ENCODE measurements around the gene NUP62.
"Not testable (repeated sequence)": the region's sequence is repeated elsewhere in the genome, so short reads cannot be mapped to it uniquely, and the experiment has no call there.

Gene NUP62, protein sequence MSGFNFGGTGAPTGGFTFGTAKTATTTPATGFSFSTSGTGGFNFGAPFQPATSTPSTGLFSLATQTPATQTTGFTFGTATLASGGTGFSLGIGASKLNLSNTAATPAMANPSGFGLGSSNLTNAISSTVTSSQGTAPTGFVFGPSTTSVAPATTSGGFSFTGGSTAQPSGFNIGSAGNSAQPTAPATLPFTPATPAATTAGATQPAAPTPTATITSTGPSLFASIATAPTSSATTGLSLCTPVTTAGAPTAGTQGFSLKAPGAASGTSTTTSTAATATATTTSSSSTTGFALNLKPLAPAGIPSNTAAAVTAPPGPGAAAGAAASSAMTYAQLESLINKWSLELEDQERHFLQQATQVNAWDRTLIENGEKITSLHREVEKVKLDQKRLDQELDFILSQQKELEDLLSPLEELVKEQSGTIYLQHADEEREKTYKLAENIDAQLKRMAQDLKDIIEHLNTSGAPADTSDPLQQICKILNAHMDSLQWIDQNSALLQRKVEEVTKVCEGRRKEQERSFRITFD

DNA sequence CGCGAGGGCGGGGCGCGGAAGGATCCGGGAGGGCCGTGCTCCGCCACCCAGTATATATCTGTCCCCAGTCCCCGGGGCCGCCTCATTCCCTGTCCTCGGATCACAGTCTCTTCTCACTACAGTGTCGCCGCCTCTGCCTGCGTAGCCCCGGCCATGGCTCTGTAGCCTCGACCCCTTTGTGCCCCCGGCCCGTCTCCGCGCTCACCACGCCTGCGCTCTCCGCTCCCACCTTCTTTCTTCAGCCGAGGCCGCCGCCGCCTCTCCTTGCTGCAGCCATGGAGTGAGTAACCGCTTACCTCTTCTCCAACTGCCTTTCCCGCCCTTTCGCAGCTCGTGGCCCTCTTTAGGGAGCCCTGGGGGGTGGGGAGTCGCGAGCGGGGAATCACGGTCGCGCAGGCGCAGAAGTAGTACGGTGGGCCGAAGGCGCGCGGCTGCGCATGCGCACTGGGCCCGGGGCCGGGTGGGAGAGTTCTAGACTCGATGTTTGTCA, at the start of gene NUP62, which contains the start of gene ATF5:
TSS of gene NUP62 (minus strand) at position 384 of the 490 bp plus-strand sequence. CDS start 19,697 bp downstream, outside the sequence.
TSS of gene ATF5 (plus strand) at position 85 of the 490 bp plus-strand sequence. CDS start 1,646 bp downstream, outside the sequence.
- DNase-seq (ENCODE audit: low spot score in 2 of 2) (peak; percentile 88 to 97), ATAC-seq (replicated peaks; ENCODE audit: extremely low read depth, poor library complexity, severe bottlenecking) (peak; percentile 54)
- Mint-ChIP-seq H3K27me3 (no peaks in the 10 kb centered on the region), H3K4me3 (peak within 1 kb of the TSS; percentile 93), H3K4me1 (peaks cover 68% of the 10 kb centered on the region), H3K9me3 (no peaks in the 10 kb centered on the region), H3K27ac (ENCODE audit: low read depth) (peak within 1 kb of the TSS; percentile 99), H3K36me3 (ENCODE audit: insufficient read depth) (peaks cover 50% of the 10 kb centered on the region)

DNA sequence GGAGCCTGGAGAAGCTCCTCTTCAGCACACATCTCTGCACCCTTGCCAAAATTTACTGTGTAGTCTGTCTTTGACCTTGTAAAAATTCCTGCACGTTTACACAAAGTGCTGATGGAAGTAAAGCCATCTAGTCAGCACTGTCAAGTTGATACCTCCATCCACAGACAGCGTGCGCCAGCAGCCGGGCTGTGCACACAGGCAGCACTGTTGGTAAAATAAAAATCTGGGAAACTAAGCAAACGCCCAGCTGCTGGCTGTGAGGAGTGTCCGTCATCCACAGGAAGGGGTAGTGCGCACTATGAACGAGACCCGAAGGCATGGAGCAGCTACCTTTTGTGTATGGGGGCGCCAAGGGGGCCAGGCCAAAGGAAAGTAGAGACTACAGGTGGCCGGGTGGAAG, 49.0 kb upstream of the NUP62 start:
- ATAC-seq (replicated peaks; ENCODE audit: extremely low read depth, poor library complexity, severe bottlenecking) (no peak), DNase-seq (ENCODE audit: low spot score in 2 of 2) (no peak)
- H3K27ac Mint-ChIP-seq (ENCODE audit: low read depth), result no peak overlapping the region
- no peaks in the 10 kb centered on the region for H3K27me3 Mint-ChIP-seq
- H3K9me3 Mint-ChIP-seq, result no peaks in the 10 kb centered on the region
- H3K36me3 Mint-ChIP-seq (ENCODE audit: insufficient read depth), result peaks cover 14% of the 10 kb centered on the region
- H3K4me1 Mint-ChIP-seq, result peaks cover 5% of the 10 kb centered on the region
- H3K4me3 Mint-ChIP-seq, result no peak overlapping the region

DNA sequence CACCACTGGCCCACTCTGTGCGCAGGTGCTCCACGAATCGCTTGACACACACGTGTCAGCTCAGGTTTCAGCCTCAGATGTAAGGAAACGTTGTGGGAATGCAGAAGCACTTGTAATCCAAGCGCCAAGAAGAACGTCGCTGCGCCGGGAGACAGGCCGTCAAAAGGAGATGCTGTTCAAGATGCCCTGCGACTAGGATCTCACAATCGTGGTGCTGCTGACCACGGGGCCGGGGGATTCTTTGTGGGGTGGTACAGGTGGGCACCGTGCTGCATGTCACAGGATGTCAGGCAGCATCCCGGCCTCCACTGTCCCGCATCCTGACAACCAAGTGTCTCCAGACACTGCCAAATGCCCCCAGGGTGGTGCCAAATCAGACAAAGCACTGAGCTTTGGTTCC, 48.6 kb upstream of the NUP62 start:
- Mint-ChIP-seq H3K9me3 (no peaks in the 10 kb centered on the region), H3K36me3 (ENCODE audit: insufficient read depth) (peaks cover 14% of the 10 kb centered on the region), H3K27me3 (no peaks in the 10 kb centered on the region)

DNA sequence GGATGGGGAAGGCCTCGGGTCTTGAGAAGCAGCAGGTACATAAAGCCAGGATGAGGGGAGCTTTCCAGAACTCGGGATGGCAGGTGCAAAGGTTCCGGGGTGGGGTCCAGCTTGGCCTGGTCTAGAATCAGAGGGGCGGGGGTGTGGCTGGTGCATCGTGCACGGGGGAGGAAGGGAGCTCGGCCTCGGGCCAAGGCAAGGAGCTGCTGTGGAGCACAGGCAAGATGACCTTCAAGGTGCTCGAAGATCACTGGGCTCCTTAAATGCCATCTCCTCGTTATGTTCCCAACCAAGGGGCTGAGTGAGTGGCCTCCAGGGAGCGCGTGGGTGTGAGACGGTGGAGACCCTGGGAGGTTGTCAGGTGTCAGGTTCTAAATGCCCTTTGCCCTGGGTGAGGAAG, 47.8 kb upstream of the NUP62 start:
- H3K4me3 Mint-ChIP-seq, result no peak overlapping the region
- H3K9me3 Mint-ChIP-seq, result no peaks in the 10 kb centered on the region
- H3K4me1 Mint-ChIP-seq, result peaks cover 5% of the 10 kb centered on the region
- H3K27me3 Mint-ChIP-seq, result no peaks in the 10 kb centered on the region
- no peak for ATAC-seq (replicated peaks; ENCODE audit: extremely low read depth, poor library complexity, severe bottlenecking)
- H3K36me3 Mint-ChIP-seq (ENCODE audit: insufficient read depth), result peaks cover 14% of the 10 kb centered on the region
- peak overlapping the region; percentile 80 for H3K27ac Mint-ChIP-seq (ENCODE audit: low read depth)
- DNase-seq (ENCODE audit: low spot score in 2 of 2), result no peak

More for the DNA sequence above, 48.6 kb upstream of the NUP62 start:
- no peak for DNase-seq (ENCODE audit: low spot score in 2 of 2)
- peaks cover 5% of the 10 kb centered on the region for H3K4me1 Mint-ChIP-seq
- H3K27ac Mint-ChIP-seq (ENCODE audit: low read depth), result no peak overlapping the region
- H3K4me3 Mint-ChIP-seq, result no peak overlapping the region
- ATAC-seq (replicated peaks; ENCODE audit: extremely low read depth, poor library complexity, severe bottlenecking), result no peak

DNA sequence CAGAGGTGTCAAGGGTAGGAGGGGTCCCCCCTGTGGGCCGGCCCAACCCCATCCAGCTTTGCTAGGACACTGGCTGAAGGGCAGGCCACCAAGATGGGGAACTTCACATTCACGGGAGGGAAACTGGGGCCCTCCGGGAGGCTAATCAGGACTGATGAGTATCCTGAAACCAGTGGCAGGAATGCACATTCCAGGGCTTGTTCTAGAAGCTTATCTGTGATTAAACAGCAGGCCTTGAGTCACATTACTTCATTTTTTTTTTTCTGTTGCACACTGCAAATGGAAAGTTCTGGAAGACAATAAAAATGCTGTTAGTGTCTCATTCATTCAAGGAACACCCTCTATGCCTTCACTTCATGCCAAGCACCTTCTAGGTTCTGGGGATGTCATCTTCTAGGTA, 47.2 kb upstream of the NUP62 start:
- peaks cover 5% of the 10 kb centered on the region for H3K4me1 Mint-ChIP-seq
- no peak for DNase-seq (ENCODE audit: low spot score in 2 of 2)

DNA sequence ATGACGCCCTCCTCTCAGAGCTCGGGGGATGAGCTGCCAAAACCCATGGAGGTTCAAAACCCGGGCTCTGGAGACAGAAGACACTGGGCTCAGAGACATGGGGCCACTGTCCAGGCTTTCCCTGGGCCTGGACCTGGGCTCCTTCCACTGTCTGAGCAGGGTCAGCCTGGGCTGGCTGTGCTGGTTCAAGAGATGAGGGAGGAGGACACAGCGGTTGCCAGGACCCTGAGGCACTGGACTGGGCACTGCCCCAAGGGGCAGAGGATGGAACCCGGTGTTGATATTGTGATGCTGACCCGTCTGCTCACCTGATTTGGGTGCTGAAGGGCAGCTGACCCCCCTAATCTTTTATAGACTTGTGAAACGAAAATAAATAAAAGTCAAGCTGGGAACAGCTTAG, 45.7 kb upstream of the NUP62 start:
- DNase-seq (ENCODE audit: low spot score in 2 of 2), result no peak
- Mint-ChIP-seq H3K4me3 (no peak overlapping the region), H3K36me3 (ENCODE audit: insufficient read depth) (peaks cover 10% of the 10 kb centered on the region), H3K9me3 (no peaks in the 10 kb centered on the region), H3K27ac (ENCODE audit: low read depth) (no peak overlapping the region), H3K27me3 (no peaks in the 10 kb centered on the region), H3K4me1 (peaks cover 5% of the 10 kb centered on the region)
- no peak for ATAC-seq (replicated peaks; ENCODE audit: extremely low read depth, poor library complexity, severe bottlenecking)

More for the DNA sequence above, 47.2 kb upstream of the NUP62 start:
- Mint-ChIP-seq H3K27me3 (no peaks in the 10 kb centered on the region), H3K9me3 (no peaks in the 10 kb centered on the region), H3K4me3 (no peak overlapping the region), H3K36me3 (ENCODE audit: insufficient read depth) (peaks cover 12% of the 10 kb centered on the region), H3K27ac (ENCODE audit: low read depth) (peak overlapping the region; percentile 80)
- no peak for ATAC-seq (replicated peaks; ENCODE audit: extremely low read depth, poor library complexity, severe bottlenecking)

DNA sequence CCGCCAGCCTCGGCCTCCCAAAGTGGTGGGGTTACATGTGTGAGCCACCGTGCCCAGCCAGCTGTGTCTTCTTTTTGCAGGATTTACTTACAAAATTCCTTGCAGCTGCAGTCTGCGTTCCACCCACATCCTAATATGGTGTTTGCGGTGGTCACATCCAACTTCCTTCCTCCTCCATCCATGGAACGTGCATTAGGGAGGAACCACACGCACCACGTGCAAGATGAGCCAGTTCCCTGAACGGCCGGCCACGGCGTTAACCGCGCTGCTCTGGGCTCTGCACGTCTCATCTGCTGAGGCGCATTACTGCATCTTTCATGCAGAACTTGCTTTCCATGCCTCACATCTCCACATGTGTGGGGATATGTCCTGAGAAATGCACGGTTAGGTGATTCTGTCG, 44.7 kb upstream of the NUP62 start:
- DNase-seq (ENCODE audit: low spot score in 2 of 2) (no peak), ATAC-seq (replicated peaks; ENCODE audit: extremely low read depth, poor library complexity, severe bottlenecking) (no peak)
- H3K4me3 Mint-ChIP-seq, result no peak overlapping the region
- H3K9me3 Mint-ChIP-seq, result no peaks in the 10 kb centered on the region
- H3K4me1 Mint-ChIP-seq, result peaks cover 5% of the 10 kb centered on the region
- H3K27ac Mint-ChIP-seq (ENCODE audit: low read depth), result peak overlapping the region; percentile 63
- H3K27me3 Mint-ChIP-seq, result peaks cover 2% of the 10 kb centered on the region
- H3K36me3 Mint-ChIP-seq (ENCODE audit: insufficient read depth), result peaks cover 8% of the 10 kb centered on the region

DNA sequence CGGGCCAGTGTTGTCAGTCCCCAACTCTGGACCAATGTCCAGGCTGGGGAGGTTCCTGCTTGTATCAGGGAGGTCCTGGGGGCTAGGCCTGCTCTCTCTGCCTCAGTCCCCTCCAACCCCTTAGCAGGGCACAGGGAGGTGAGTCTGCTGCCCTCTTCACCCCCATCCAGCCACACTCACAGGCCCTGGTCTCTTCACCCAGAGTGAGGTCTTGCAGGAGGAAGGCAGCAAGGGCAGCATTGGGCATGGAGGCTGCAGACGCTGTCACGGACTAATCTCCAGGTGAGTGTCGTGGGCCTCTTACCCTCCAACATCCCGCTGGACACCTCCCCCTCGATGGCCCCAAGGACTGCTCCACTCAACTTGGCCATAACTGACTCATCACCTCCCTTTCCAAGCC, 43.5 kb upstream of the NUP62 start:
- Mint-ChIP-seq H3K27ac (ENCODE audit: low read depth) (no peak overlapping the region), H3K27me3 (peaks cover 8% of the 10 kb centered on the region), H3K4me1 (peaks cover 5% of the 10 kb centered on the region), H3K36me3 (ENCODE audit: insufficient read depth) (peaks cover 8% of the 10 kb centered on the region), H3K9me3 (no peaks in the 10 kb centered on the region), H3K4me3 (no peak overlapping the region)
- no peak for ATAC-seq (replicated peaks; ENCODE audit: extremely low read depth, poor library complexity, severe bottlenecking)
- DNase-seq (ENCODE audit: low spot score in 2 of 2), result no peak

DNA sequence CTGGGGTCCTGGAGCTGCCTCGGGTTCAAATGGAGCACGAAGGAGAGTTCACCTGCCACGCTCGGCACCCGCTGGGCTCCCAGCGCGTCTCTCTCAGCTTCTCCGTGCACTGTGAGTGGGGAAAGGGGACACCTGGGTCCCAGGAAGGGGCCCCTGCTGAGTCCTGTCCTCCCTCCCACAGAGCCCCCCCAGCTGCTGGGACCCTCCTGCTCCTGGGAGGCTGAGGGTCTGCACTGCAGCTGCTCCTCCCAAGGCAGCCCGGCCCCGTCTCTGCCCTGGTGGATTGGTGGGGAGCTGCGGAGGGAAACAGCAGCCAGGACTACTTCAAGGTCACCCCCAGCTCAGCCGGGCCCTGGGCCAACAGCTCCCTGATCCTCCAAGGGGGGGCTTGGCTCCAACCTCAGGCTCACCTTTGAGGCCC, 42.7 kb upstream of the NUP62 start:
- no peak for DNase-seq (ENCODE audit: low spot score in 2 of 2)
- H3K27me3 Mint-ChIP-seq, result peaks cover 8% of the 10 kb centered on the region
- H3K4me1 Mint-ChIP-seq, result peaks cover 5% of the 10 kb centered on the region
- ATAC-seq (replicated peaks; ENCODE audit: extremely low read depth, poor library complexity, severe bottlenecking), result no peak
- H3K9me3 Mint-ChIP-seq, result no peaks in the 10 kb centered on the region
- no peak overlapping the region for H3K4me3 Mint-ChIP-seq
- peaks cover 8% of the 10 kb centered on the region for H3K36me3 Mint-ChIP-seq (ENCODE audit: insufficient read depth)
- peak overlapping the region; percentile 29 for H3K27ac Mint-ChIP-seq (ENCODE audit: low read depth)

DNA sequence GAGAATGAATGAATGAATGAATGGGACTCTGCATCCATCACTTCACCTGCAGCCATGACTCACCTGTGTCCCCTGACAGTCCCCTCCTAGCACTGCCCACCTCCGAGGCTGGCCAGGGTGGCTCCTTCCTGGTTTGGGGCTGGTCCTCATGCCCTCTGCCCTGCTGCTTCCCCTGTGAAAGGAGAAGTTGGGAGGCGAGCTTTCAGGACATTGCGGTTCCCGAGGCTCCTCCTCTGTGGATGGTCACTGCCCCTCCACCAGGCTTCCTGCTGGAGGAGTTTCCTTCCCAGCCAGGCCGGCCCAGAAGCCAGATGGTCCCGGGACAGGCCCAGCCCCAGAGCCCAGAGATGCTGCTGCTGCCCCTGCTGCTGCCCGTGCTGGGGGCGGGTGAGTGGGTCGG, 40.1 kb upstream of the NUP62 start:
- not testable (repeated sequence) for H3K9me3 Mint-ChIP-seq; H3K36me3 Mint-ChIP-seq (ENCODE audit: insufficient read depth); H3K4me3 Mint-ChIP-seq; H3K27ac Mint-ChIP-seq (ENCODE audit: low read depth); ATAC-seq (replicated peaks; ENCODE audit: extremely low read depth, poor library complexity, severe bottlenecking); H3K4me1 Mint-ChIP-seq; DNase-seq (ENCODE audit: low spot score in 2 of 2)
- peaks cover 21% of the 10 kb centered on the region for H3K27me3 Mint-ChIP-seq

DNA sequence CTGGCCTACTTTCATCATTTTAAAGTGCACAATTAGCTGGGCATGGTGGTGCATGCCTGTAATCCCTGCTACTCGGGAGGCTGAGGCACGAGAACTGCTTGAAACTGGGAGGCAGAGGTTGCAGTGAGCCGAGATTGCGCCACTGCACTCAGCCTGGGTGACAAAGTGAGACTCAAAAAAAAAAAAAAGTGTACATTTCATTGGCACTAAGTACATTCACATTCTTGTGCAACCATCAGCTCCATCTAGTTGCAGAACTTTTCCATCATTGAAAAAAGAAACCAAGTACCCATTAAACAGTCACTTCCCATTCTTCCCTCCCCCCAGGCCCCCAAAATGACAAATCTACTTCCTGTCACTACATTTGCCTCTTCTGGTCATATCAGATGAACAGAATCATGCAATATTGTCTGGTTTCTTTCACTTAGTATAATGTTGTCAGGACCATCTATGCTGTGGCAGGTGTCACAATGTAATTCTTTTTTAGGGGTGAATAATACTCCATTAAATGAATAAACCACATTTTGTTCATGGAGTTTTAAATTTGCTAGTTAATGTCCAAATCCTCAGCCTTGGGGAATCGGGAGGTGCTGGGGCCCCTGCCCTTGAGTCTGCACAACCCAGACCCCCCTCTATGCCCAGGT, 39.1 kb upstream of the NUP62 start:
- Mint-ChIP-seq H3K9me3 (no peaks in the 10 kb centered on the region), H3K36me3 (ENCODE audit: insufficient read depth) (no peaks in the 10 kb centered on the region), H3K4me3 (no peak overlapping the region), H3K27me3 (peaks cover 26% of the 10 kb centered on the region), H3K27ac (ENCODE audit: low read depth) (no peak overlapping the region), H3K4me1 (no peaks in the 10 kb centered on the region)
- DNase-seq (ENCODE audit: low spot score in 2 of 2) (no peak), ATAC-seq (replicated peaks; ENCODE audit: extremely low read depth, poor library complexity, severe bottlenecking) (no peak)

DNA sequence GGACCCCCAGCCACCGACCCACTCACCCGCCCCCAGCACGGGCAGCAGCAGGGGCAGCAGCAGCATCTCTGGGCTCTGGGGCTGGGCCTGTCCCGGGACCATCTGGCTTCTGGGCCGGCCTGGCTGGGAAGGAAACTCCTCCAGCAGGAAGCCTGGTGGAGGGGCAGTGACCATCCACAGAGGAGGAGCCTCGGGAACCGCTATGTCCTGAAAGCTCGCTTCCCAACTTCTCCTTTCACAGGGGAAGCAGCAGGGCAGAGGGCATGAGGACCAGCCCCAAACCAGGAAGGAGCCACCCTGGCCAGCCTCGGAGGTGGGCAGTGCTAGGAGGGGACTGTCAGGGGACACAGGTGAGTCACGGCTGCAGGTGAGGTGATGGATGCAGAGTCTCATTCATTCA, 31.7 kb upstream of the NUP62 start, which contains the start of gene SIGLEC11:
TSS of gene SIGLEC11 (minus strand) at position 193 of the 400 bp plus-strand sequence. CDS start at position 102, 91 bp downstream.
- not testable (repeated sequence) for H3K27ac Mint-ChIP-seq (ENCODE audit: low read depth); H3K4me3 Mint-ChIP-seq; H3K4me1 Mint-ChIP-seq; H3K36me3 Mint-ChIP-seq (ENCODE audit: insufficient read depth); H3K9me3 Mint-ChIP-seq; DNase-seq (ENCODE audit: low spot score in 2 of 2); ATAC-seq (replicated peaks; ENCODE audit: extremely low read depth, poor library complexity, severe bottlenecking)
- H3K27me3 Mint-ChIP-seq, result peaks cover 24% of the 10 kb centered on the region
